Measurements from ENCODE around the gene EVC.
"Not testable (repeated sequence)": the region's sequence is repeated elsewhere in the genome, so short reads cannot be mapped to it uniquely, and the experiment has no call there.

The EVC gene

GRCh38 chr4:5810770-5811430, 99.9 kb downstream of the EVC start:
- H3K4me3 ChIP-seq (replicated peaks; ENCODE audit: low read depth, low read length) = no peak overlapping the region
- no peak for DNase-seq (ENCODE audit: low read depth)
- TF ChIP-seq, protein P1, sequence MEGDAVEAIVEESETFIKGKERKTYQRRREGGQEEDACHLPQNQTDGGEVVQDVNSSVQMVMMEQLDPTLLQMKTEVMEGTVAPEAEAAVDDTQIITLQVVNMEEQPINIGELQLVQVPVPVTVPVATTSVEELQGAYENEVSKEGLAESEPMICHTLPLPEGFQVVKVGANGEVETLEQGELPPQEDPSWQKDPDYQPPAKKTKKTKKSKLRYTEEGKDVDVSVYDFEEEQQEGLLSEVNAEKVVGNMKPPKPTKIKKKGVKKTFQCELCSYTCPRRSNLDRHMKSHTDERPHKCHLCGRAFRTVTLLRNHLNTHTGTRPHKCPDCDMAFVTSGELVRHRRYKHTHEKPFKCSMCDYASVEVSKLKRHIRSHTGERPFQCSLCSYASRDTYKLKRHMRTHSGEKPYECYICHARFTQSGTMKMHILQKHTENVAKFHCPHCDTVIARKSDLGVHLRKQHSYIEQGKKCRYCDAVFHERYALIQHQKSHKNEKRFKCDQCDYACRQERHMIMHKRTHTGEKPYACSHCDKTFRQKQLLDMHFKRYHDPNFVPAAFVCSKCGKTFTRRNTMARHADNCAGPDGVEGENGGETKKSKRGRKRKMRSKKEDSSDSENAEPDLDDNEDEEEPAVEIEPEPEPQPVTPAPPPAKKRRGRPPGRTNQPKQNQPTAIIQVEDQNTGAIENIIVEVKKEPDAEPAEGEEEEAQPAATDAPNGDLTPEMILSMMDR (IDR thresholded peaks at IDR 0.05; ENCODE audit: low read length, missing control alignments) = no peak

- not testable (repeated sequence) for DNase-seq (ENCODE audit: low read depth); H3K4me3 ChIP-seq (replicated peaks; ENCODE audit: low read depth, low read length)
Measured at GRCh38 chr4:5812057-5812456, 101.1 kb downstream of the EVC start.

- no peak overlapping the region for H3K4me3 ChIP-seq (replicated peaks; ENCODE audit: low read depth, low read length)
- TF ChIP-seq, protein P1 (IDR thresholded peaks at IDR 0.05; ENCODE audit: low read length, missing control alignments) = peak; percentile 75
- DNase-seq (ENCODE audit: low read depth) = peak; percentile 85
Measured at GRCh38 chr4:5812506-5813229, 101.7 kb downstream of the EVC start.

- no peak for DNase-seq (ENCODE audit: low read depth)
- no peak overlapping the region for H3K4me3 ChIP-seq (replicated peaks; ENCODE audit: low read depth, low read length)
- TF ChIP-seq, protein P1 (IDR thresholded peaks at IDR 0.05; ENCODE audit: low read length, missing control alignments) = no peak
Measured at GRCh38 chr4:5813882-5814255, 102.9 kb downstream of the EVC start.

GRCh38 chr4:5814421-5814820, 103.4 kb downstream of the EVC start:
- DNase-seq (ENCODE audit: low read depth) = no peak
- TF ChIP-seq, protein P1 (IDR thresholded peaks at IDR 0.05; ENCODE audit: low read length, missing control alignments) = no peak
- no peak overlapping the region for H3K4me3 ChIP-seq (replicated peaks; ENCODE audit: low read depth, low read length)

GRCh38 chr4:5815641-5816040, 104.6 kb downstream of the EVC start:
- TF ChIP-seq, protein P1 (IDR thresholded peaks at IDR 0.05; ENCODE audit: low read length, missing control alignments) = no peak
- DNase-seq (ENCODE audit: low read depth) = no peak
- no peak overlapping the region for H3K4me3 ChIP-seq (replicated peaks; ENCODE audit: low read depth, low read length)

GRCh38 chr4:5816101-5816500, 105.1 kb downstream of the EVC start:
- TF ChIP-seq, protein P1 (IDR thresholded peaks at IDR 0.05; ENCODE audit: low read length, missing control alignments) = no peak
- no peak for DNase-seq (ENCODE audit: low read depth)
- H3K4me3 ChIP-seq (replicated peaks; ENCODE audit: low read depth, low read length) = no peak overlapping the region

Measured in fibroblast of pulmonary artery (primary cell).